NT2/D1 (cell line): ENCODE measurements around the gene HELT.

Experiments
- SUZ12 ChIP-seq: IDR thresholded peaks from 2 replicates; pipeline ENCODE4 v1.6.1; 2011; ENCODE audit not compliant: insufficient read length, insufficient read depth; ENCODE audit errors: extremely low read depth
- YY1 ChIP-seq: IDR thresholded peaks from 2 replicates; pipeline ENCODE4 v1.6.1; 2011; ENCODE audit not compliant: insufficient read length, insufficient read depth
- ZNF274 ChIP-seq: IDR thresholded peaks from 2 replicates; pipeline ENCODE4 v1.6.1; 2011; ENCODE audit warnings: mild to moderate bottlenecking, low read depth, low read length

GRCh38 chr4:184977747-184978146 is 40.5 kb upstream of the HELT start:
- TF ChIP-seq YY1 (no peak), ZNF274 (no peak), SUZ12 (no peak)
